ENCODE results near the gene KCND2. TPM values are rescaled to one million over a fixed set of nuclear protein-coding genes. Genes with fewer than 3 reads are reported as not detected.
A peak's percentile ranks its signal among the peaks of the same experiment; 100 is the strongest.

KCND2 gene
- total RNA-seq, 4 donors from 2014 or later, result 0.83 to 1.9 (median 1.2) TPM

- no peak overlapping the region for H3K4me3 ChIP-seq
- H3K27ac ChIP-seq (replicated peaks in 1 of 4), result no peak overlapping the region
- H3K4me1 ChIP-seq, result no peaks in the 10 kb centered on the region
- no peak for DNase-seq (ENCODE audit: extremely low spot score)
- intact Hi-C loops (cut with DNase I), result no loop called here
- TF ChIP-seq POLR2AphosphoS5 (IDR thresholded peaks at IDR 0.05) (no peak), EP300 (IDR thresholded peaks at IDR 0.05) (no peak), CTCF (IDR thresholded peaks at IDR 0.05) (no peak), POLR2A (IDR thresholded peaks at IDR 0.05; ENCODE audit: low read depth) (no peak)
- no peaks in the 10 kb centered on the region for H3K27me3 ChIP-seq
- H3K9me3 ChIP-seq, result no peaks in the 10 kb centered on the region
- H3K36me3 ChIP-seq, result no peaks in the 10 kb centered on the region
- 84% methylated on average over 1 of the region's 1 CpG for WGBS
These were observed 450.8 kb downstream of the KCND2 start for GRCh38 chr7:120723465-120724385.

GRCh38 chr7:120724448-120724847, 451.5 kb downstream of the KCND2 start:
- Histone ChIP-seq H3K9me3 (no peaks in the 10 kb centered on the region), H3K27me3 (no peaks in the 10 kb centered on the region), H3K36me3 (no peaks in the 10 kb centered on the region), H3K4me3 (no peak overlapping the region), H3K4me1 (no peaks in the 10 kb centered on the region), H3K27ac (replicated peaks in 1 of 4) (no peak overlapping the region)
- WGBS, result 76% methylated on average over 2 of the region's 2 CpGs
- intact Hi-C loops (cut with DNase I), result no loop called here
- TF ChIP-seq POLR2AphosphoS5 (IDR thresholded peaks at IDR 0.05), result no peak
- TF ChIP-seq POLR2A (IDR thresholded peaks at IDR 0.05; ENCODE audit: low read depth), result no peak
- TF ChIP-seq EP300 (IDR thresholded peaks at IDR 0.05), result no peak
- no peak for TF ChIP-seq CTCF (IDR thresholded peaks at IDR 0.05)
- DNase-seq (ENCODE audit: extremely low spot score), result no peak

GRCh38 chr7:120724955-120725354, 452.0 kb downstream of the KCND2 start:
- Histone ChIP-seq H3K4me1 (no peaks in the 10 kb centered on the region), H3K27ac (replicated peaks in 1 of 4) (no peak overlapping the region), H3K4me3 (no peak overlapping the region), H3K27me3 (no peaks in the 10 kb centered on the region), H3K36me3 (no peaks in the 10 kb centered on the region), H3K9me3 (no peaks in the 10 kb centered on the region)
- DNase-seq (ENCODE audit: extremely low spot score), result no peak
- intact Hi-C loops (cut with DNase I), result no loop called here
- TF ChIP-seq CTCF (IDR thresholded peaks at IDR 0.05) (no peak), POLR2A (IDR thresholded peaks at IDR 0.05; ENCODE audit: low read depth) (no peak), POLR2AphosphoS5 (IDR thresholded peaks at IDR 0.05) (no peak), EP300 (IDR thresholded peaks at IDR 0.05) (no peak)
- 69% methylated on average over 2 of the region's 2 CpGs for WGBS

GRCh38 chr7:120725376-120726039, 452.5 kb downstream of the KCND2 start:
- Histone ChIP-seq H3K9me3 (no peaks in the 10 kb centered on the region), H3K4me3 (no peak overlapping the region), H3K27me3 (no peaks in the 10 kb centered on the region), H3K4me1 (no peaks in the 10 kb centered on the region), H3K36me3 (no peaks in the 10 kb centered on the region), H3K27ac (replicated peaks in 1 of 4) (no peak overlapping the region)
- peak; percentile 21 to 59 (median 53) for TF ChIP-seq CTCF (IDR thresholded peaks at IDR 0.05)
- TF ChIP-seq EP300 (IDR thresholded peaks at IDR 0.05), result no peak
- TF ChIP-seq POLR2A (IDR thresholded peaks at IDR 0.05; ENCODE audit: low read depth), result no peak
- TF ChIP-seq POLR2AphosphoS5 (IDR thresholded peaks at IDR 0.05), result no peak
- 39% methylated on average over 10 of the region's 10 CpGs for WGBS
- no peak for DNase-seq (ENCODE audit: extremely low spot score)
- intact Hi-C loops (cut with DNase I), result no loop called here

Measured in esophagus muscularis mucosa (tissue), 4 donors.